ENCODE data around the gene MDN1.

DNA sequence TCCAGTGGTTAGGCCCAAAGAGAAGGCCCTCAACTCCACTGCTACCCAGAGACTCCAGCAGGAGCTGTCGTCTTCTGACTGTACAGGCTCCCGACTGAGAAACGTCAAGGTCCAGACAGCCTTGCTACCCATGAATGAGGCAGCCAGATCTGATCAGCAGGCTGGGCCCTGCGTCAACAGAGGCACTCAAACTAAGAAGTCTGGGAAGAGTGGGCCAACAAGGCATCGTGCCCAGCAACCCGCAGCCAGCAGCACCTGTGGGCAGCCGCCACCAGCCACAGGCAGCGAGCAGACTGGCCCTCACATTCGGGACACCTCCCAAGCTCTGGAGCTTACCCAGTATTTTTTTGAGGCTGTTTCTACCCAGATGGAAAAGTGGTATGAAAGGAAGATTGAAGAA is 189.1 kb downstream of the MDN1 start:
- TF ChIP-seq, protein P1, sequence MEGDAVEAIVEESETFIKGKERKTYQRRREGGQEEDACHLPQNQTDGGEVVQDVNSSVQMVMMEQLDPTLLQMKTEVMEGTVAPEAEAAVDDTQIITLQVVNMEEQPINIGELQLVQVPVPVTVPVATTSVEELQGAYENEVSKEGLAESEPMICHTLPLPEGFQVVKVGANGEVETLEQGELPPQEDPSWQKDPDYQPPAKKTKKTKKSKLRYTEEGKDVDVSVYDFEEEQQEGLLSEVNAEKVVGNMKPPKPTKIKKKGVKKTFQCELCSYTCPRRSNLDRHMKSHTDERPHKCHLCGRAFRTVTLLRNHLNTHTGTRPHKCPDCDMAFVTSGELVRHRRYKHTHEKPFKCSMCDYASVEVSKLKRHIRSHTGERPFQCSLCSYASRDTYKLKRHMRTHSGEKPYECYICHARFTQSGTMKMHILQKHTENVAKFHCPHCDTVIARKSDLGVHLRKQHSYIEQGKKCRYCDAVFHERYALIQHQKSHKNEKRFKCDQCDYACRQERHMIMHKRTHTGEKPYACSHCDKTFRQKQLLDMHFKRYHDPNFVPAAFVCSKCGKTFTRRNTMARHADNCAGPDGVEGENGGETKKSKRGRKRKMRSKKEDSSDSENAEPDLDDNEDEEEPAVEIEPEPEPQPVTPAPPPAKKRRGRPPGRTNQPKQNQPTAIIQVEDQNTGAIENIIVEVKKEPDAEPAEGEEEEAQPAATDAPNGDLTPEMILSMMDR (conservative IDR thresholded peaks at IDR 0.05; ENCODE audit: low read depth, low read length): no peak
- TF ChIP-seq RCOR1 (IDR thresholded peaks at IDR 0.05; ENCODE audit: insufficient replicate concordance, low read length): no peak
